ENCODE results near the gene OTOA. TPM values are rescaled to one million over a fixed set of nuclear protein-coding genes. Genes with fewer than 3 reads are reported as not detected.

The OTOA gene
- polyA plus RNA-seq, 2 of the 4 experiments (the other 2 are of a cell fraction) = 0.05 TPM; not detected in 1

GRCh38 chr16:21659124-21659523, 4.6 kb upstream of the OTOA start (continued):
- no peak for TF ChIP-seq PBX3 (IDR thresholded peaks at IDR 0.05)
- no peak for TF ChIP-seq KDM1A (IDR thresholded peaks at IDR 0.05; ENCODE audit: low read depth)

- no peak for DNase-seq (ENCODE audit: low read depth in 1 of 2, low spot score in 1 of 2)
- no peak for FAIRE-seq
- ChIA-PET CTCF (interaction anchor here (1.9 to 4.3 kb wide), 2 partner anchors 8 to 44 kb away, joined by 5 to 26 read pairs; no protein-coding TSS in a partner anchor), POLR2A (no interaction called here)
- no peak for ATAC-seq
- no peak for TF ChIP-seq HOXA7 (CRISPR knock-in tag; IDR thresholded peaks at IDR 0.05)
- no peak for TF ChIP-seq SREBF2 (IDR thresholded peaks at IDR 0.05)
- TF ChIP-seq ZC3H11A (IDR thresholded peaks at IDR 0.05) = peak; percentile 97
- no peak for TF ChIP-seq EHF (CRISPR knock-in tag; IDR thresholded peaks at IDR 0.05)
- WGBS (ENCODE audit: missing lambda C conversion rate) = 92% methylated on average over 10 of the region's 10 CpGs
- Histone ChIP-seq H3K4me3 (no peak overlapping the region), H3K9me3 (no peaks in the 10 kb centered on the region), H3K27ac (no peak overlapping the region), H3K4me1 (no peaks in the 10 kb centered on the region), H3K4me2 (no peak overlapping the region)
Measured at GRCh38 chr16:21664801-21665492, 1.2 kb downstream of the OTOA start.

- no peak for TF ChIP-seq GATA3 (IDR thresholded peaks at IDR 0.05; ENCODE audit: borderline replicate concordance)
- no peak for TF ChIP-seq PBX3 (IDR thresholded peaks at IDR 0.05)
- TF ChIP-seq HES2 (IDR thresholded peaks at IDR 0.05) = no peak
- no peak for TF ChIP-seq KDM5A (IDR thresholded peaks at IDR 0.05)
- no peak for TF ChIP-seq BCL3 (IDR thresholded peaks at IDR 0.05)
- no peak for TF ChIP-seq ZC3H11A (IDR thresholded peaks at IDR 0.05)
- TF ChIP-seq CHD4 (IDR thresholded peaks at IDR 0.05; ENCODE audit: borderline replicate concordance) = no peak
- TF ChIP-seq FOXS1 (CRISPR knock-in tag; IDR thresholded peaks at IDR 0.05) = no peak
- TF ChIP-seq CHD2 (IDR thresholded peaks at IDR 0.05; ENCODE audit: low read length, partially characterized antibody) = no peak
- TF ChIP-seq JUN (IDR thresholded peaks at IDR 0.05) = no peak
- TF ChIP-seq BHLHE40 (IDR thresholded peaks at IDR 0.05; ENCODE audit: low read depth, low read length) = no peak
- TF ChIP-seq RFX5 (IDR thresholded peaks at IDR 0.05) = no peak
- TF ChIP-seq TFCP2L1 (CRISPR knock-in tag; IDR thresholded peaks at IDR 0.05) = no peak
- no peak for TF ChIP-seq CEBPB (IDR thresholded peaks at IDR 0.05)
- TF ChIP-seq ZSCAN20 (CRISPR knock-in tag; IDR thresholded peaks at IDR 0.05) = no peak
- no peak for TF ChIP-seq KDM1A (IDR thresholded peaks at IDR 0.05; ENCODE audit: low read depth)
- TF ChIP-seq JUNB (IDR thresholded peaks at IDR 0.05) = no peak
- TF ChIP-seq HEYL (CRISPR knock-in tag; IDR thresholded peaks at IDR 0.05) = no peak
- TF ChIP-seq MAZ (IDR thresholded peaks at IDR 0.05; ENCODE audit: borderline replicate concordance, low read depth, low read length) = no peak
- TF ChIP-seq NFE2L2 (conservative IDR thresholded peaks at IDR 0.05; ENCODE audit: low read length) = no peak
- DNase-seq (ENCODE audit: low read depth in 1 of 2, low spot score in 1 of 2) (no peak), FAIRE-seq (no peak), ATAC-seq (no peak)
- Histone ChIP-seq H3K9me3 (no peaks in the 10 kb centered on the region), H3K27ac (no peak overlapping the region), H3K4me1 (no peaks in the 10 kb centered on the region), H3K4me3 (no peak overlapping the region), H3K4me2 (no peak overlapping the region)
- 67% methylated on average over 3 of the region's 3 CpGs for WGBS (ENCODE audit: missing lambda C conversion rate)
- ChIA-PET CTCF (interaction anchor here (4.3 kb wide), 1 partner anchor 9 kb away, joined by 26 read pairs; no protein-coding TSS in a partner anchor), POLR2A (no interaction called here)
Measured at GRCh38 chr16:21666772-21667171, 3.0 kb downstream of the OTOA start.

All from A549 (cell line).